ENCODE data around the gene GALP.
"Not testable (repeated sequence)": the region's sequence is repeated elsewhere in the genome, so short reads cannot be mapped to it uniquely, and the experiment has no call there.

The GALP gene

GRCh38 chr19:56189785-56190184 lies 14.0 kb downstream of the GALP start:
- no peak for TF ChIP-seq MAX (IDR thresholded peaks at IDR 0.05; ENCODE audit: low read depth, low read length)
- no peak for TF ChIP-seq CTCF (IDR thresholded peaks at IDR 0.05; ENCODE audit: low read depth, low read length)
- no peak for TF ChIP-seq POLR2A (IDR thresholded peaks at IDR 0.05; ENCODE audit: extremely low read depth, insufficient read length)
- no peak for TF ChIP-seq MYC (IDR thresholded peaks at IDR 0.05; ENCODE audit: low read depth, low read length)
- no peak overlapping the region for H3K4me3 ChIP-seq (ENCODE audit: low read depth, low read length)
- no peak for DNase-seq (ENCODE audit: low read depth)

- no peak overlapping the region for H3K4me3 ChIP-seq (ENCODE audit: low read depth, low read length)
- no peak for TF ChIP-seq POLR2A (IDR thresholded peaks at IDR 0.05; ENCODE audit: extremely low read depth, insufficient read length)
- no peak for TF ChIP-seq CTCF (IDR thresholded peaks at IDR 0.05; ENCODE audit: low read depth, low read length)
- no peak for TF ChIP-seq MAX (IDR thresholded peaks at IDR 0.05; ENCODE audit: low read depth, low read length)
- TF ChIP-seq MYC (IDR thresholded peaks at IDR 0.05; ENCODE audit: low read depth, low read length): no peak
- DNase-seq (ENCODE audit: low read depth): no peak
These were observed 15.3 kb downstream of the GALP start for GRCh38 chr19:56191115-56191514.

- no peak for DNase-seq (ENCODE audit: low read depth)
- TF ChIP-seq POLR2A (IDR thresholded peaks at IDR 0.05; ENCODE audit: extremely low read depth, insufficient read length) (no peak), CTCF (IDR thresholded peaks at IDR 0.05; ENCODE audit: low read depth, low read length) (no peak)
- no peak overlapping the region for H3K4me3 ChIP-seq (ENCODE audit: low read depth, low read length)
These were observed 15.9 kb downstream of the GALP start for GRCh38 chr19:56191711-56192110.

GRCh38 chr19:56193981-56194640 lies 18.3 kb downstream of the GALP start:
- TF ChIP-seq MYC (IDR thresholded peaks at IDR 0.05; ENCODE audit: low read depth, low read length) (no peak), MAX (IDR thresholded peaks at IDR 0.05; ENCODE audit: low read depth, low read length) (no peak), CTCF (IDR thresholded peaks at IDR 0.05; ENCODE audit: low read depth, low read length) (no peak), POLR2A (IDR thresholded peaks at IDR 0.05; ENCODE audit: extremely low read depth, insufficient read length) (no peak)
- no peak for DNase-seq (ENCODE audit: low read depth)
- no peak overlapping the region for H3K4me3 ChIP-seq (ENCODE audit: low read depth, low read length)

GRCh38 chr19:56197646-56198045 lies 21.8 kb downstream of the GALP start, which contains the start of gene ZSCAN5B:
ZSCAN5B (minus strand) TSS chr19:56197783; CDS start chr19:56193052, 4,731 bp downstream.
- not testable (repeated sequence) for H3K4me3 ChIP-seq (ENCODE audit: low read depth, low read length); DNase-seq (ENCODE audit: low read depth)

- TF ChIP-seq POLR2A (IDR thresholded peaks at IDR 0.05; ENCODE audit: extremely low read depth, insufficient read length): no peak
- TF ChIP-seq MYC (IDR thresholded peaks at IDR 0.05; ENCODE audit: low read depth, low read length): no peak
- TF ChIP-seq MAX (IDR thresholded peaks at IDR 0.05; ENCODE audit: low read depth, low read length): no peak
- no peak for TF ChIP-seq CTCF (IDR thresholded peaks at IDR 0.05; ENCODE audit: low read depth, low read length)
- H3K4me3 ChIP-seq (ENCODE audit: low read depth, low read length): no peak overlapping the region
These were observed 23.9 kb downstream of the GALP start for GRCh38 chr19:56199687-56200086.

More at GRCh38 chr19:56199687-56200086, 23.9 kb downstream of the GALP start:
- DNase-seq (ENCODE audit: low read depth): no peak

Measured in NB4 (cell line).